ENCODE data around the gene LMTK3. TPM values are rescaled to one million over a fixed set of nuclear protein-coding genes. Genes with fewer than 3 reads are reported as not detected.

Gene LMTK3
- total and polyA plus RNA-seq, 9 of the 15 experiments (the other 6 are each of a cell fraction or from before 2014, with no cell fraction given) = 0.35 to 12.3 (median 2.0) TPM; not detected in 2

GRCh38 chr19:48469289-48469881, 42.2 kb downstream of the LMTK3 start, which contains the start of gene CYTH2 (continued):
- no peak for TF ChIP-seq MTF1 (CRISPR knock-in tag; IDR thresholded peaks at IDR 0.05; ENCODE audit: borderline replicate concordance)
- TF ChIP-seq NR4A1 (CRISPR knock-in tag; IDR thresholded peaks at IDR 0.05) = 0 out of 2 replicates have a peak, but pooled peaks have one; percentile 59
- TF ChIP-seq NR4A1 (tag; IDR thresholded peaks at IDR 0.05) = no peak
- no peak for TF ChIP-seq SRSF7 (optimal IDR thresholded peaks at IDR 0.05; ENCODE audit: low read depth, low read length)
- TF ChIP-seq HDAC2 (IDR thresholded peaks at IDR 0.05) = peak; percentile 59; the same call in 1 of the 2 replicates
- no peak for TF ChIP-seq CBX2 (IDR thresholded peaks at IDR 0.05; ENCODE audit: insufficient read depth, low read length, poor library complexity, severe bottlenecking)
- TF ChIP-seq CREB3 (tag; conservative IDR thresholded peaks at IDR 0.05; ENCODE audit: low read depth) = no peak
- no peak for TF ChIP-seq HMG20B (CRISPR knock-in tag; IDR thresholded peaks at IDR 0.05)
- peak; percentile 88; the same call in 1 of the 2 replicates for TF ChIP-seq NFRKB (IDR thresholded peaks at IDR 0.05; ENCODE audit: low read depth)
- TF ChIP-seq BCOR (IDR thresholded peaks at IDR 0.05) = no peak
- TF ChIP-seq ZNF3 (CRISPR knock-in tag; IDR thresholded peaks at IDR 0.05) = no peak
- no peak for TF ChIP-seq SIX5 (IDR thresholded peaks at IDR 0.05; ENCODE audit: borderline replicate concordance in 1 of 2, insufficient read depth in 1 of 2, low read depth in 1 of 2, low read length in 2 of 2)
- TF ChIP-seq SREBF1 (IDR thresholded peaks at IDR 0.05; ENCODE audit: borderline replicate concordance, low read depth, low read length) = no peak
- TF ChIP-seq ZNF316 (IDR thresholded peaks at IDR 0.05) = no peak
- TF ChIP-seq E2F3 (CRISPR knock-in tag; IDR thresholded peaks at IDR 0.05) = peak; percentile 81
- peak; percentile 59; the same call in 1 of the 2 replicates for TF ChIP-seq RREB1 (CRISPR knock-in tag; IDR thresholded peaks at IDR 0.05)
- 0 out of 2 replicates have a peak, but pooled peaks have one; percentile 33 for TF ChIP-seq ESRRB (CRISPR knock-in tag; IDR thresholded peaks at IDR 0.05; ENCODE audit: borderline replicate concordance)
- TF ChIP-seq BCL6 (CRISPR knock-in tag; IDR thresholded peaks at IDR 0.05) = no peak
- TF ChIP-seq TEAD2 (tag; IDR thresholded peaks at IDR 0.05) = no peak
- TF ChIP-seq KLF13 (tag; IDR thresholded peaks at IDR 0.05; ENCODE audit: borderline replicate concordance, low read depth) = peak; percentile 67; the same call in 1 of the 2 replicates
- 0 out of 2 replicates have a peak, but pooled peaks have one; percentile 27 for TF ChIP-seq ZNF436 (CRISPR knock-in tag; IDR thresholded peaks at IDR 0.05)
- peak; percentile 75 for TF ChIP-seq PHF20 (IDR thresholded peaks at IDR 0.05; ENCODE audit: partially characterized antibody)
- TF ChIP-seq NFIX (CRISPR knock-in tag; IDR thresholded peaks at IDR 0.05; ENCODE audit: low read depth) = no peak
- no peak for TF ChIP-seq U2AF2 (optimal IDR thresholded peaks at IDR 0.05; ENCODE audit: low read depth, low read length)
- no peak for TF ChIP-seq ZNF282 (CRISPR knock-in tag; IDR thresholded peaks at IDR 0.05)
